PC-3 (cell line): Measurements from ENCODE around the gene CD164L2. TPM values are rescaled to one million over a fixed set of nuclear protein-coding genes. Genes with fewer than 3 reads are reported as not detected.

Experiments
- ATAC-seq: fragments of 200-7000 bp; cut with Tn5 transposase; 2 replicates; pipeline ENCODE4 v1.9.1; 2020; ENCODE audit warnings: mild to moderate bottlenecking, moderate library complexity
- BruUV-seq: library from RNA; stranded (reverse); fragments of 400-500 nt; replicated peaks from 2 replicates; lab custom pipeline; 2021; lab: Mats Ljungman, UMichigan
- CTCF ChIA-PET: fragments of 300-600 bp; sonication (Branson Sonifier 250); formaldehyde crosslinking; loops from one replicate; lab custom pipeline; 2022; ENCODE audit warnings: antibody characterized with exemption; lab: Charles Lee
- POLR2A ChIA-PET: fragments of 300-600 bp; sonication (Branson Sonifier 250); formaldehyde crosslinking; loops from one replicate; lab custom pipeline; 2022; ENCODE audit warnings: antibody characterized with exemption; ENCODE audit not compliant: unreplicated experiment; lab: Charles Lee
- DNase-seq: peaks from one replicate; pipeline ENCODE4 v3.0.0-alpha.2; 2015
- H2AFZ ChIP-seq: fragments of 300-600 bp; sonication (generic); 2 replicates; pipeline ENCODE4 v1.6.0; 2016; ENCODE audit warnings: antibody characterized with exemption, low read length
- H3F3A ChIP-seq: fragments of 300-600 bp; sonication (generic); one replicate; pipeline ENCODE4 v1.6.0; 2017; ENCODE audit warnings: antibody characterized with exemption, low read length, control low read depth, mild to moderate bottlenecking; ENCODE audit not compliant: unreplicated experiment
- H3K27ac ChIP-seq: fragments of 300-600 bp; sonication (generic); 2 replicates; pipeline ENCODE4 v1.5.1; 2016; ENCODE audit warnings: mild to moderate bottlenecking, low read length
- H3K27me3 ChIP-seq: fragments of 300-600 bp; sonication (generic); 2 replicates; pipeline ENCODE4 v1.6.1; 2016; ENCODE audit warnings: low read length, mixed read lengths
- H3K36me3 ChIP-seq: fragments of 300-600 bp; sonication (generic); 2 replicates; pipeline ENCODE4 v1.6.1; 2016; ENCODE audit warnings: low read depth, mixed run types, low read length, mixed read lengths
- H3K4me1 ChIP-seq: fragments of 300-600 bp; sonication (generic); 2 replicates; pipeline ENCODE4 v1.5.1; 2016; ENCODE audit warnings: low read length; ENCODE audit not compliant: insufficient read depth
- H3K4me2 ChIP-seq: fragments of 300-600 bp; sonication (generic); 2 replicates; pipeline ENCODE4 v1.6.0; 2016; ENCODE audit warnings: low read length
- H3K4me3 ChIP-seq: fragments of 300-600 bp; sonication (generic); 2 replicates; pipeline ENCODE4 v1.5.1; 2016; ENCODE audit warnings: mild to moderate bottlenecking, low read length, mixed read lengths
- H3K79me2 ChIP-seq: fragments of 300-600 bp; sonication (generic); 2 replicates; pipeline ENCODE4 v1.6.1; 2017; ENCODE audit warnings: low read length, mixed read lengths
- H3K9ac ChIP-seq: fragments of 300-600 bp; sonication (generic); 2 replicates; pipeline ENCODE4 v1.6.0; 2016; ENCODE audit warnings: mild to moderate bottlenecking, low read length
- H3K9me2 ChIP-seq: fragments of 300-600 bp; sonication (generic); replicated peaks from 2 replicates; pipeline ENCODE4 v1.6.1; 2016; ENCODE audit warnings: mixed run types, low read length, mixed read lengths
- H3K9me3 ChIP-seq: fragments of 300-600 bp; sonication (generic); 2 replicates; pipeline ENCODE4 v1.6.1; 2016; ENCODE audit warnings: low read length, mixed read lengths
- H4K20me1 ChIP-seq: fragments of 300-600 bp; sonication (generic); 2 replicates; pipeline ENCODE4 v1.6.1; 2016; ENCODE audit warnings: low read length, mixed read lengths
- EZH2 ChIP-seq: fragments of 300-600 bp; sonication (generic); IDR thresholded peaks from one replicate; pipeline ENCODE4 v1.6.1; 2017; ENCODE audit warnings: antibody characterized with exemption, mild to moderate bottlenecking, low read length; ENCODE audit not compliant: unreplicated experiment
- EZH2phosphoT487 ChIP-seq: fragments of 300-600 bp; sonication (generic); IDR thresholded peaks from 2 replicates; pipeline ENCODE4 v1.6.1; 2018; ENCODE audit warnings: mild to moderate bottlenecking, antibody characterized with exemption, low read length, borderline replicate concordance
- intact Hi-C: fragments of 100-400 bp; cut with micrococcal nuclease; formaldehyde crosslinking; loops from 2 replicates; pipeline ENCODE4 v1.9.0; 2023
- total RNA-seq: library from RNA; depleted of rRNA; stranded (reverse); fragments of >200 nt; gene quantifications from 2 replicates; pipeline ENCODE4 v1.2.3, GENCODE V29; 2014
- TF ChIP-seq, protein P1 (sequence below): fragments of 300-600 bp; sonication (generic); conservative IDR thresholded peaks from 2 replicates; pipeline ENCODE4 v1.5.1; 2017; ENCODE audit warnings: antibody characterized with exemption, low read depth, mild to moderate bottlenecking, low read length

The CD164L2 gene
- total RNA-seq, 1 experiment from 2014 or later, result 0.47 TPM

DNA sequence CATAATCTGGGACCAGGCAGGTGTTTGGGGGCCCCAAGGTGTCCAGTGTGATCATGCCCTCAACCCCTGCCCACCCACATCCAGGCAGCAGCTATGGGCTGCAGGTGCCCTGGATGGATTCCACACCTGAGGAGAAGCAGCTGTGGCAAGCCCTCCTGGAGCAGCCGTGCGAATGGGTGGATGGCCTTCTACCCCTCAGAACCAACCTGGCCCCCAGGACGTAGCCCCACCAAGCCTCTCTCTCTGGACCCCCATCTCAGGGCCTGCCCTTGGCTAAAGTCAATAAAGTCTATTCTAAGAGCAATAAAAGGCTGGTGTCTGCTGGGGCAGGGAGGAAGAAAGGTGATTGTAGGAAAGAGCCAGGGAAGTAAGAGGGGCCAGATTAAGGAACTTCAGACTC, 29.5 kb downstream of the CD164L2 start:
- DNase-seq (no peak), ATAC-seq (no peak)
- H3K9me3 ChIP-seq, result no peaks in the 10 kb centered on the region
- no peaks in the 10 kb centered on the region for H3F3A ChIP-seq
- H3K9ac ChIP-seq, result no peak overlapping the region
- no peaks in the 10 kb centered on the region for H4K20me1 ChIP-seq
- intact Hi-C loops, result no loop called here
- no peak overlapping the region for H3K27ac ChIP-seq
- H3K4me1 ChIP-seq, result peaks cover 10% of the 10 kb centered on the region
- ChIA-PET POLR2A (no interaction called here), CTCF (no interaction called here)
- no peaks in the 10 kb centered on the region for H3K79me2 ChIP-seq
- no peak overlapping the region for H2AFZ ChIP-seq
- no peak overlapping the region for H3K4me3 ChIP-seq
- H3K9me2 ChIP-seq, result no peaks in the 10 kb centered on the region
- no TSS peak for BruUV-seq
- peaks cover 12% of the 10 kb centered on the region for H3K36me3 ChIP-seq
- no peak for TF ChIP-seq EZH2phosphoT487
- TF ChIP-seq EZH2, result no peak
- TF ChIP-seq, protein P1, sequence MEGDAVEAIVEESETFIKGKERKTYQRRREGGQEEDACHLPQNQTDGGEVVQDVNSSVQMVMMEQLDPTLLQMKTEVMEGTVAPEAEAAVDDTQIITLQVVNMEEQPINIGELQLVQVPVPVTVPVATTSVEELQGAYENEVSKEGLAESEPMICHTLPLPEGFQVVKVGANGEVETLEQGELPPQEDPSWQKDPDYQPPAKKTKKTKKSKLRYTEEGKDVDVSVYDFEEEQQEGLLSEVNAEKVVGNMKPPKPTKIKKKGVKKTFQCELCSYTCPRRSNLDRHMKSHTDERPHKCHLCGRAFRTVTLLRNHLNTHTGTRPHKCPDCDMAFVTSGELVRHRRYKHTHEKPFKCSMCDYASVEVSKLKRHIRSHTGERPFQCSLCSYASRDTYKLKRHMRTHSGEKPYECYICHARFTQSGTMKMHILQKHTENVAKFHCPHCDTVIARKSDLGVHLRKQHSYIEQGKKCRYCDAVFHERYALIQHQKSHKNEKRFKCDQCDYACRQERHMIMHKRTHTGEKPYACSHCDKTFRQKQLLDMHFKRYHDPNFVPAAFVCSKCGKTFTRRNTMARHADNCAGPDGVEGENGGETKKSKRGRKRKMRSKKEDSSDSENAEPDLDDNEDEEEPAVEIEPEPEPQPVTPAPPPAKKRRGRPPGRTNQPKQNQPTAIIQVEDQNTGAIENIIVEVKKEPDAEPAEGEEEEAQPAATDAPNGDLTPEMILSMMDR, result no peak
- no peaks in the 10 kb centered on the region for H3K27me3 ChIP-seq
- no peak overlapping the region for H3K4me2 ChIP-seq

DNA sequence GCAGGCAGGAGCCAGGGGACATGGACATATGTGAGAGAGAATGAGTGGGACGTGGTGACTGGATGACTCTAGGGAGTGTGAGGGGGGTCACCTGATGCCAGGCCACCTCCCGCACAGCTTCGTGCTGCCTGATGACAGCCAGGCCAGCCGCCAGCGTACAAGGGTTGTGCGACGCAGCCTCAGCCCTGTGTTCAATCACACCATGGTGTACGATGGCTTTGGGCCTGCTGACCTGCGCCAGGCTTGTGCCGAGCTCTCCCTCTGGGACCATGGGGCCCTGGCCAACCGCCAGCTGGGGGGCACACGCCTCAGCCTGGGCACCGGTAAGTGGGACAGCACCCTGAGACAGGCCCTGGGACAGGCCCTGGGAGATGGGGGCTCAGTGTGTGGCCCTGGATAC, 30.0 kb downstream of the CD164L2 start:
- BruUV-seq, result no TSS peak
- DNase-seq, result no peak

GRCh38 chr1:27351541-27352107, 31.5 kb downstream of the CD164L2 start:
- H3K36me3 ChIP-seq, result peaks cover 2% of the 10 kb centered on the region
- H2AFZ ChIP-seq, result no peak overlapping the region
- no peak overlapping the region for H3K9ac ChIP-seq
- ChIA-PET CTCF (no interaction called here), POLR2A (no interaction called here)
- no peaks in the 10 kb centered on the region for H3F3A ChIP-seq
- peaks cover 16% of the 10 kb centered on the region for H3K4me1 ChIP-seq
- no peak overlapping the region for H3K27ac ChIP-seq
- intact Hi-C loops, result no loop called here
- TF ChIP-seq EZH2 (no peak), EZH2phosphoT487 (no peak)
- TF ChIP-seq, protein P1, result no peak
- DNase-seq (no peak), ATAC-seq (no peak)
- no peaks in the 10 kb centered on the region for H3K9me2 ChIP-seq
- no peaks in the 10 kb centered on the region for H4K20me1 ChIP-seq
- BruUV-seq, result no TSS peak
- H3K4me2 ChIP-seq, result no peak overlapping the region
- no peaks in the 10 kb centered on the region for H3K27me3 ChIP-seq
- H3K9me3 ChIP-seq, result no peaks in the 10 kb centered on the region
- H3K79me2 ChIP-seq, result no peaks in the 10 kb centered on the region
- no peak overlapping the region for H3K4me3 ChIP-seq

More for the DNA sequence above, 30.0 kb downstream of the CD164L2 start:
- peaks cover 12% of the 10 kb centered on the region for H3K36me3 ChIP-seq
- H3K4me1 ChIP-seq, result peaks cover 10% of the 10 kb centered on the region
- intact Hi-C loops, result no loop called here
- H3K79me2 ChIP-seq, result no peaks in the 10 kb centered on the region
- ATAC-seq, result no peak
- no peak overlapping the region for H2AFZ ChIP-seq
- no peak overlapping the region for H3K27ac ChIP-seq
- H3K9me2 ChIP-seq, result no peaks in the 10 kb centered on the region
- ChIA-PET CTCF (no interaction called here), POLR2A (no interaction called here)
- no peaks in the 10 kb centered on the region for H3F3A ChIP-seq
- H3K9me3 ChIP-seq, result no peaks in the 10 kb centered on the region
- H3K27me3 ChIP-seq, result no peaks in the 10 kb centered on the region
- no peak overlapping the region for H3K9ac ChIP-seq
- H3K4me3 ChIP-seq, result no peak overlapping the region
- no peak for TF ChIP-seq EZH2phosphoT487
- TF ChIP-seq EZH2, result no peak
- TF ChIP-seq, protein P1, result no peak
- H4K20me1 ChIP-seq, result no peaks in the 10 kb centered on the region
- no peak overlapping the region for H3K4me2 ChIP-seq
